ENCODE measurements around the gene NR5A2. TPM values are rescaled to one million over a fixed set of nuclear protein-coding genes. Genes with fewer than 3 reads are reported as not detected.

The NR5A2 gene
- polyA plus RNA-seq, 2 donors: 0.31 to 0.37 TPM

DNA sequence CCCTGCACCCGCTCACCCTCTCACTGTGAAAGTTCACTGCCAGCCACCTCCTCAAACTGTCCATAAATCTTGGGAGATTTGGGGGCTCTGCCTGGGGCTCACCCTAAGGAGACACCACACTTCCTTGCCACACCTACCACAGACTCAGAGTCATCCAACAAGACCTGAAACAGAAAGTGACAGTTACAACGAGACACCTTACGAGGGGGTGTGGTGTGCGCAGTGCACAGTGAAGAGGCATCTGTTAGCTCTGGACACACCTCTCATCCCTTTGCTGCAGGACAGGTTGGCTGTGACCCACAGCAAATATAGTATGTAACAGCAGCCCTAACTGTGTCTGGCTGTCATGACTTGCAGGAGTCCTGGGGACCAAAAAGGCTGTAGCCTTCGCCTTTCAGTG, 190.2 kb downstream of the NR5A2 start:
- Histone ChIP-seq H3K27me3 (ENCODE audit: control insufficient read depth in 1 of 2, insufficient read depth in 2 of 2, low read length in 2 of 2) (no peaks in the 10 kb centered on the region), H3K4me3 (ENCODE audit: low read depth in 1 of 2, low read length in 2 of 2) (no peak overlapping the region), H3K4me1 (ENCODE audit: control insufficient read depth in 2 of 2, insufficient read depth in 2 of 2, low read length in 1 of 2) (no peaks in the 10 kb centered on the region), H3K9me3 (ENCODE audit: control insufficient read depth in 2 of 2, insufficient read depth in 1 of 2, low read depth in 1 of 2, low read length in 1 of 2) (peaks cover 0 to 2% of the 10 kb centered on the region in 2 donors), H3K36me3 (ENCODE audit: control insufficient read depth in 2 of 2, insufficient read depth in 2 of 2, low read length in 1 of 2) (no peaks in the 10 kb centered on the region), H3K27ac (ENCODE audit: low read depth in 2 of 2, low read length in 1 of 2) (no peak overlapping the region)
- WGBS, 2 donors: 77 to 80% methylated on average over 5 of the region's 5 CpGs

DNA sequence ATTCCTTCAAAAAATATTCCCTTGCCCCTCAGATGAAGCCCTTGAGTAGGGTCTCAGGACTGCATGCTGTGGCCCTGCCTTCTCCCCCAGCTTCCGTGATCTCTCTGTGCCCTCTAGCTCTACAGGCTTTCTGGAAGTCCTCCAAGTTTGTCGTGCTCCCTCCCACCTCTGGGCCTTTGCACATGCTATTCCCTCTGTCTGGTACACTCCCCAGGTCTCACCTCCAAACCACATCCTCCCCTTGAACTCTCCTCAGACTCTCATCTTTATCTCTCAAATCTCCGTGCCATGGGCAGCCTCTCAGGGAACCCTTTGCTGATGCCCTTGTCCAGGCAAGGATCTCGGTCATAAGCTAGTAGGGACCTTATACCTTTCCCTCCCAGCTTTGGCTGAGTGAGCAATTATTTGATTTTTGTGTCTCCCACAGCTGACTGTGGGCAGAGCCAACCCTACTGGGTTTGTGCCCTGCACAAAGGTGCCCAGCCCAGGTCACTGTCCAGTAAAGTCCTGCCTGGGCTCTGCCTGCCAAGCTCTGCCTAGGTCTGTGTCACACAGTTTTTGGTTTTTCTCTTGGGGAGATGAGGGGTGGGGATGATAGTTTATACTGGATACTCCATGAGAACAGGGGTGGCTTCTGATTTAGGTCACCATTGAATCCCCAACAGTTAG, 194.2 kb downstream of the NR5A2 start:
- no peaks in the 10 kb centered on the region for H3K36me3 ChIP-seq (ENCODE audit: control insufficient read depth in 2 of 2, insufficient read depth in 2 of 2, low read length in 1 of 2)
- 81 to 89% methylated on average over 4 of the region's 4 CpGs for WGBS, 2 donors

DNA sequence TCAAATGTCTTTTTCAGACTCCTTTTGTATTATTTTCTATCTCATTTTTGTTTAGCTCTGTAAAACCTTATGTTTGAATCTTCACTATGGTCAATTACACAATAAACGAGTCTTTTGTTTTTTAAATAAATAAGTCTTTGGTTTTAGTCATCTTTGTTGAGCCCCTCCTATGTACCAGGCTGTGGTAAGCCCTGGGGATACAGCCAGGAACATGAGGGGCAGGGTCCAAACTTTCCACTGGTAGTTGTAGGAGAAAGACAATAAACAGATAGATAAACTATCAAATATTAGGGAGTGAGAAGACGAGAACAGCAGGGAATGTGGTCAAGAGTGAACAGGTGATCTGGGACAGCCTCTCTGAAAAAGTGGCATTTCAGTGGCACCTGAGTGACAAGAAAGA, 195.7 kb downstream of the NR5A2 start:
- H3K27ac ChIP-seq (ENCODE audit: low read depth in 2 of 2, low read length in 1 of 2): no peak overlapping the region
- H3K36me3 ChIP-seq (ENCODE audit: control insufficient read depth in 2 of 2, insufficient read depth in 2 of 2, low read length in 1 of 2): no peaks in the 10 kb centered on the region
- H3K9me3 ChIP-seq (ENCODE audit: control insufficient read depth in 2 of 2, insufficient read depth in 1 of 2, low read depth in 1 of 2, low read length in 1 of 2): no peaks in the 10 kb centered on the region
- 78% methylated on average over 2 of the region's 2 CpGs for WGBS, 2 donors
- peaks cover 0 to 4% of the 10 kb centered on the region in 2 donors for H3K27me3 ChIP-seq (ENCODE audit: control insufficient read depth in 1 of 2, insufficient read depth in 2 of 2, low read length in 2 of 2)
- H3K4me1 ChIP-seq (ENCODE audit: control insufficient read depth in 2 of 2, insufficient read depth in 2 of 2, low read length in 1 of 2): no peaks in the 10 kb centered on the region
- no peak overlapping the region for H3K4me3 ChIP-seq (ENCODE audit: low read depth in 1 of 2, low read length in 2 of 2)

More for the DNA sequence above, 194.2 kb downstream of the NR5A2 start:
- H3K9me3 ChIP-seq (ENCODE audit: control insufficient read depth in 2 of 2, insufficient read depth in 1 of 2, low read depth in 1 of 2, low read length in 1 of 2): no peaks in the 10 kb centered on the region
- peaks cover 0 to 4% of the 10 kb centered on the region in 2 donors for H3K27me3 ChIP-seq (ENCODE audit: control insufficient read depth in 1 of 2, insufficient read depth in 2 of 2, low read length in 2 of 2)
- H3K4me1 ChIP-seq (ENCODE audit: control insufficient read depth in 2 of 2, insufficient read depth in 2 of 2, low read length in 1 of 2): no peaks in the 10 kb centered on the region
- H3K4me3 ChIP-seq (ENCODE audit: low read depth in 1 of 2, low read length in 2 of 2): no peak overlapping the region
- no peak overlapping the region for H3K27ac ChIP-seq (ENCODE audit: low read depth in 2 of 2, low read length in 1 of 2)

DNA sequence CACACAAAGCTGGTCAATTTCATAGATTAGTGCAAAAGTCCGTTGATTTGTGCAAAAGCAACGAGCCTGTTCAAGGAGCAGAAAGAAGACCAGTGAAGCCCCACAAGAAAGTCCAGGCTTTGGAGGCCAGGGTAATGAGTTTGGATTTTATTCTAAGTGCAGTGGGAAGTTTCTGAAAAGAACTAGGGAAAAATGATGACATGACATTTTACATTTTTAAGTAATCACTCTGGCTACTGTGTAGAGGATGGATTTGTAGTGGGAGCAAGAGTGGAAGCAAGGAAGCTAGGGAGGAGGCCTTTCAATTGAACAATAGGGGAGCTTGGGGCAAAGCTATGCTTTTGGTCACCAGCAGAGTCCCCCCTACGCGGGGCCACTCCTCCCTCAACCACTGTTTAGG, 196.1 kb downstream of the NR5A2 start:
- H3K9me3 ChIP-seq (ENCODE audit: control insufficient read depth in 2 of 2, insufficient read depth in 1 of 2, low read depth in 1 of 2, low read length in 1 of 2): no peaks in the 10 kb centered on the region
- no peak overlapping the region for H3K4me3 ChIP-seq (ENCODE audit: low read depth in 1 of 2, low read length in 2 of 2)
- 89 to 92% methylated on average over 4 of the region's 4 CpGs for WGBS, 2 donors

DNA sequence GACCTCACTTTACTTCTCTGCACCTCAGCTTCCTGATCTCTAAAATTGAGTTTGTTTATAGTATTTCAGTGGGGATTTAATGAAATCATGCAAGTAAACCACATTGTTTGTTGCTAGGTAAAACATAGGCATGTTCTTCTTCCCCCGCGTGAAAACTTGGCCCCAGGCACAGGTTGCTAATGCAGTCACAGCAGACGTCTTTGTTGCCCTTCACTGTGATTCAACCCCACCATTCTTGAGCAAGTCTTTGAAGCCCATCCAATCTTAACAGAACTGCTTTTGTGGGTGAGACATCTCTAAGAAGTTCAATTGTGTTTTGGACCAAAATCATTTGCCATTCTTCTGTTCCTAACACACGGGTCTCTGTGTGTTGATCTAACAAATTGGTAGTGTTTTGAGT, 196.8 kb downstream of the NR5A2 start:
- WGBS, 2 donors: 51 to 65% methylated on average over 4 of the region's 4 CpGs
- no peaks in the 10 kb centered on the region for H3K36me3 ChIP-seq (ENCODE audit: control insufficient read depth in 2 of 2, insufficient read depth in 2 of 2, low read length in 1 of 2)
- no peak overlapping the region for H3K4me3 ChIP-seq (ENCODE audit: low read depth in 1 of 2, low read length in 2 of 2)
- no peaks in the 10 kb centered on the region for H3K4me1 ChIP-seq (ENCODE audit: control insufficient read depth in 2 of 2, insufficient read depth in 2 of 2, low read length in 1 of 2)
- peaks cover 0 to 4% of the 10 kb centered on the region in 2 donors for H3K27me3 ChIP-seq (ENCODE audit: control insufficient read depth in 1 of 2, insufficient read depth in 2 of 2, low read length in 2 of 2)
- H3K9me3 ChIP-seq (ENCODE audit: control insufficient read depth in 2 of 2, insufficient read depth in 1 of 2, low read depth in 1 of 2, low read length in 1 of 2): no peaks in the 10 kb centered on the region
- H3K27ac ChIP-seq (ENCODE audit: low read depth in 2 of 2, low read length in 1 of 2): no peak overlapping the region

More for the DNA sequence above, 196.1 kb downstream of the NR5A2 start:
- H3K36me3 ChIP-seq (ENCODE audit: control insufficient read depth in 2 of 2, insufficient read depth in 2 of 2, low read length in 1 of 2): no peaks in the 10 kb centered on the region
- peaks cover 0 to 4% of the 10 kb centered on the region in 2 donors for H3K27me3 ChIP-seq (ENCODE audit: control insufficient read depth in 1 of 2, insufficient read depth in 2 of 2, low read length in 2 of 2)
- H3K27ac ChIP-seq (ENCODE audit: low read depth in 2 of 2, low read length in 1 of 2): no peak overlapping the region
- no peaks in the 10 kb centered on the region for H3K4me1 ChIP-seq (ENCODE audit: control insufficient read depth in 2 of 2, insufficient read depth in 2 of 2, low read length in 1 of 2)

DNA sequence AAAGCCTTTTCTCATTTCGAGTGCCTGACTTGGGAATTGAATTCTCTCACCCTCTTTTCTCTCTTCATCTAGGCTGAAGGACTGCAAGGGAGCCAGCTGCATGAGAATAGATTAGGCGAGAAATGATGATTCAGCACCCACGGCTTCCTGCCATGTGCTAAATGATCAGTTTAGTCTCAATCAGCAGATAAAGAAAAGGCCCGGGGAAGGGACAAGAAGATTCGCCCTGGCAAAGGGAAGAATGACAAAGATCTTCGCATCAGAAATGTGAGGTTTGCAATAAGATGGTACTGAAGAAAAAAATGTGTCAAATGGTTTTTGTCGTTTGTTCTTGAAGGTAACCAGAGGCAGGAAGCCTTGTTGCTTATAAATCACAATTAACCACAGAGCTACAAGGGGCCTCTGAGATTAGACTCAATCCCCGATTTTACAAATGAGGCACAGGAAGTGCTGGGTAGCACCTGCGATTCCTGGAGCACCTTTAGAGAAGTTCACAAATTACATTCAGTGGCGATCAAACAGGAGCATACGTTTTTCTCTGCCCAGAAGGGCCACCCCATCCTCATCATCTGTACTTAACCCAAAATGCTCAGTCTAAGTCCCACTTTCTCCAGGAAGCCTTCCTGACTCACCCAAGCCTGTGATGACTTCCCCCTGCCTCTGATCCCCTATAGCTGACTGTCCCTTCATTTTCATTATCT, 198.9 kb downstream of the NR5A2 start:
- 34 to 37% methylated on average over 11 of the region's 11 CpGs for WGBS, 2 donors
- no peaks in the 10 kb centered on the region for H3K9me3 ChIP-seq (ENCODE audit: control insufficient read depth in 2 of 2, insufficient read depth in 1 of 2, low read depth in 1 of 2, low read length in 1 of 2)
- H3K36me3 ChIP-seq (ENCODE audit: control insufficient read depth in 2 of 2, insufficient read depth in 2 of 2, low read length in 1 of 2): no peaks in the 10 kb centered on the region
- H3K4me1 ChIP-seq (ENCODE audit: control insufficient read depth in 2 of 2, insufficient read depth in 2 of 2, low read length in 1 of 2): no peaks in the 10 kb centered on the region
- H3K4me3 ChIP-seq (ENCODE audit: low read depth in 1 of 2, low read length in 2 of 2): no peak overlapping the region
- no peak overlapping the region for H3K27ac ChIP-seq (ENCODE audit: low read depth in 2 of 2, low read length in 1 of 2)
- H3K27me3 ChIP-seq (ENCODE audit: control insufficient read depth in 1 of 2, insufficient read depth in 2 of 2, low read length in 2 of 2): peaks cover 0 to 4% of the 10 kb centered on the region in 2 donors

DNA sequence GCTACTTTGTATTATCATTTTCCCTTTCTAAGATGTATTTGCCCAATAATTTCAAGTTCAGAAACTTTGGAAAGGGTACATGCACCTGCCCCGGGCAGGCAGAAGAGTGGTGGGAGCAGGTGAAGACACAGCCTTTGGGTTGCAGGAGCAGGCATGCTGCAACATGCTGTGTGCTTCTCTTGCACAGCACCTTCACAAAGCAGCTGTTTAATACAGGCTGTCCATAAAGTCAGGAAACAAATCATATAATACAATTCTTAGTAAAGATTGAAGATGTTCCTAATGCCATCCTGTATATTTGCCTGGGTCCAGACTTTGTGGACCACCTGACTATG, 199.4 kb downstream of the NR5A2 start:
- Histone ChIP-seq H3K9me3 (ENCODE audit: control insufficient read depth in 2 of 2, insufficient read depth in 1 of 2, low read depth in 1 of 2, low read length in 1 of 2) (no peaks in the 10 kb centered on the region), H3K36me3 (ENCODE audit: control insufficient read depth in 2 of 2, insufficient read depth in 2 of 2, low read length in 1 of 2) (no peaks in the 10 kb centered on the region), H3K4me1 (ENCODE audit: control insufficient read depth in 2 of 2, insufficient read depth in 2 of 2, low read length in 1 of 2) (no peaks in the 10 kb centered on the region), H3K4me3 (ENCODE audit: low read depth in 1 of 2, low read length in 2 of 2) (no peak overlapping the region), H3K27ac (ENCODE audit: low read depth in 2 of 2, low read length in 1 of 2) (no peak overlapping the region), H3K27me3 (ENCODE audit: control insufficient read depth in 1 of 2, insufficient read depth in 2 of 2, low read length in 2 of 2) (peaks cover 0 to 4% of the 10 kb centered on the region in 2 donors)
- WGBS, 2 donors: 46 to 67% methylated on average over 1 of the region's 1 CpG

Measured in esophagus (tissue), 2 donors.